GM11168 (cell line): Measurements from ENCODE around the gene FAM107B.

ENCODE experiments used
- in situ Hi-C: fragments of 300-500 bp; cut with MboI; formaldehyde crosslinking; loops from one replicate; pipeline ENCODE4 v1.12.0; 2022; ENCODE audit warnings: low sequenced_read_pairs; ENCODE audit not compliant: unreplicated experiment

FAM107B gene

GRCh38 chr10:14588084-14588937, 186.4 kb downstream of the FAM107B start:
- in situ Hi-C loops, result no loop called here

GRCh38 chr10:14587540-14588083, 187.1 kb downstream of the FAM107B start:
- in situ Hi-C loops, result no loop called here

GRCh38 chr10:14586901-14587300, 187.8 kb downstream of the FAM107B start:
- in situ Hi-C loops, result no loop called here

- in situ Hi-C loops, result no loop called here
These were observed 189.2 kb downstream of the FAM107B start for GRCh38 chr10:14585287-14586193.

GRCh38 chr10:14584661-14585060, 190.0 kb downstream of the FAM107B start:
- in situ Hi-C loops, result no loop called here

GRCh38 chr10:14583967-14584366, 190.7 kb downstream of the FAM107B start:
- in situ Hi-C loops, result no loop called here

GRCh38 chr10:14583252-14583651, 191.4 kb downstream of the FAM107B start:
- in situ Hi-C loops, result no loop called here

- in situ Hi-C loops, result no loop called here
These were observed 193.0 kb downstream of the FAM107B start for GRCh38 chr10:14581553-14582321.

GRCh38 chr10:14580671-14581332, 193.9 kb downstream of the FAM107B start:
- in situ Hi-C loops, result no loop called here

GRCh38 chr10:14579405-14579804, 195.3 kb downstream of the FAM107B start:
- in situ Hi-C loops, result no loop called here

GRCh38 chr10:14578060-14578952, 196.4 kb downstream of the FAM107B start:
- in situ Hi-C loops, result no loop called here

- in situ Hi-C loops, result no loop called here
These were observed 199.8 kb downstream of the FAM107B start for GRCh38 chr10:14574885-14575284.

- in situ Hi-C loops, result no loop called here
These were observed 200.4 kb downstream of the FAM107B start for GRCh38 chr10:14574291-14574690.

- in situ Hi-C loops, result no loop called here
These were observed 200.9 kb downstream of the FAM107B start for GRCh38 chr10:14573666-14574261.

- in situ Hi-C loops, result no loop called here
These were observed 201.9 kb downstream of the FAM107B start for GRCh38 chr10:14572811-14573210.

- in situ Hi-C loops, result no loop called here
These were observed 202.7 kb downstream of the FAM107B start for GRCh38 chr10:14571866-14572507.

- in situ Hi-C loops, result no loop called here
These were observed 203.9 kb downstream of the FAM107B start for GRCh38 chr10:14570800-14571199.
